AG04449 (cell line): ENCODE results near the gene MND1.

Experiments used
- CTCF ChIA-PET: fragments of 350-600 bp; formaldehyde crosslinking; extraction: SDS; loops from one replicate; lab custom pipeline; 2021; ENCODE audit warnings: antibody characterized with exemption; lab: Yijun Ruan, JAX
- POLR2A ChIA-PET: fragments of 400-600, 350-600 bp; formaldehyde crosslinking; extraction: SDS; loops from one replicate; lab custom pipeline; 2020; ENCODE audit warnings: antibody characterized with exemption, inconsistent platforms; lab: Yijun Ruan, JAX
- DNase-seq: peaks from one replicate; pipeline ENCODE4 v3.0.0-alpha.2; 2010; ENCODE audit warnings: low read depth, low spot score
- H3K4me3 ChIP-seq: 2 replicates; pipeline ENCODE4 v1.5.1; 2011; ENCODE audit warnings: low read depth, mild to moderate bottlenecking, control low read depth, low read length
- TF ChIP-seq, protein P1 (sequence below): IDR thresholded peaks from one replicate; pipeline ENCODE4 v1.5.1; 2011; ENCODE audit warnings: mild to moderate bottlenecking, moderate library complexity, low read length, control low read depth, inconsistent platforms; ENCODE audit not compliant: insufficient read depth; ENCODE audit errors: missing control alignments

Gene MND1

DNA sequence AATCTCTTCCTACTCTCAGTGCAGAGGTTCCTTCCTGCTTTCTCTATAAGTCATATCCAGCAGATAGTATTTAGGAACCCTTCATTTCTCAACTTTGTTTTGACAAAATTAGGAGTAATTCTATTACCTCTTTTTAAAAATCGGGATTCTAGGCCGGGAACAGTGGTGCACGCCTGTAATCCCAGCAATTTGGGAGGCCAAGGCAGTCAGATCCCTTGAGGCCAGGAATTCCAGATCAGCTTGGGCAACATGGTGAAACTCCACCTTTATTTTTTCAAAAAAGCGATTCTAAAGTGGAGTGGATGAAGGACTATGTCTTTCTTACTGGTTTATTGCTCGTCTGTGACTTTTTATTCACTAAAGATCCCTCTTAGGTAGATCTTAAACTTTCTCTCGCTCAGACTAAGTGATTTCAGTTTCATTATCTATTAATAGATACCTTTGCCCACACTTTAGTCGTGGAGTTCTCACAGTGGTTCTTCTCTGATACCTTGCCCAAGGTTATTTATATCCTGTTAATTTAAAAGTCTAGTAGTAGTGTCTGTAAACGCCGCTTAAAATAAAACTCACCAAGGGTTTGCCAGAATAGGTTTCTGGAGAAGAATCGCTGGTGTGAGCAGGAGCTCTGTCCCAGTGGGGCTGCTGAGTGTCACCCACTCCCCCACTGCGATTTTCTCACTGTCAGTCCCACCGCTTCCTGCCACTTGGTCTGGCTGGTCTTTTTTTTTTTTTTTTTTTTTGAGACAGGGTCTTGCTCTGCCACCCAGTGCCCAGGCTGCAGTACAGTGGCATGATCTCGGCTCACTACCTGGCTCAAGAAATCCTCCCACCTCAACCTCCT lies 94.6 kb downstream of the MND1 start:
- CTCF ChIA-PET = interaction anchor here (1.0 kb wide), 1 partner anchor 9 kb away, joined by 3 read pairs; no protein-coding TSS in a partner anchor
- H3K4me3 ChIP-seq = no peak overlapping the region
- TF ChIP-seq, protein P1, sequence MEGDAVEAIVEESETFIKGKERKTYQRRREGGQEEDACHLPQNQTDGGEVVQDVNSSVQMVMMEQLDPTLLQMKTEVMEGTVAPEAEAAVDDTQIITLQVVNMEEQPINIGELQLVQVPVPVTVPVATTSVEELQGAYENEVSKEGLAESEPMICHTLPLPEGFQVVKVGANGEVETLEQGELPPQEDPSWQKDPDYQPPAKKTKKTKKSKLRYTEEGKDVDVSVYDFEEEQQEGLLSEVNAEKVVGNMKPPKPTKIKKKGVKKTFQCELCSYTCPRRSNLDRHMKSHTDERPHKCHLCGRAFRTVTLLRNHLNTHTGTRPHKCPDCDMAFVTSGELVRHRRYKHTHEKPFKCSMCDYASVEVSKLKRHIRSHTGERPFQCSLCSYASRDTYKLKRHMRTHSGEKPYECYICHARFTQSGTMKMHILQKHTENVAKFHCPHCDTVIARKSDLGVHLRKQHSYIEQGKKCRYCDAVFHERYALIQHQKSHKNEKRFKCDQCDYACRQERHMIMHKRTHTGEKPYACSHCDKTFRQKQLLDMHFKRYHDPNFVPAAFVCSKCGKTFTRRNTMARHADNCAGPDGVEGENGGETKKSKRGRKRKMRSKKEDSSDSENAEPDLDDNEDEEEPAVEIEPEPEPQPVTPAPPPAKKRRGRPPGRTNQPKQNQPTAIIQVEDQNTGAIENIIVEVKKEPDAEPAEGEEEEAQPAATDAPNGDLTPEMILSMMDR = no peak
- no peak for DNase-seq
- POLR2A ChIA-PET = no interaction called here

DNA sequence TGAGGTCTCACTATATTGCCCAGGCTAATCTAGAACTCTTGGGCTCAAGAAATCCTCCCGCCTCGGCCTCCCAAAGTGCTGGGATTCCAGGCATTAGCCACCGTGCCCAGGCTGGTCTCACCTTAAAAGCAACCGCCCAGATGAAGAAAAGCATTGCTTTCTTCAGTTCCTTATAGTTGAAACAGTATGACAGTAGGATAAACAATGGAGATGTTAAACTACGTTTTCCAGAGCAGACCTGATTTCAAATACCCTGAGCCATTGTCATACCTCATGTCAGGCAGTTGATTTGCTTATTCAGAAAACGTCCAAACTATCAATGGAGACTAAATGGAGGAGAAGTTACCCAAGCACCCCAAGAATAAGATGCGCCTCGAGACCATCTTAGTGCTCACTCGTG lies 95.3 kb downstream of the MND1 start:
- ChIA-PET CTCF (no interaction called here), POLR2A (no interaction called here)
- TF ChIP-seq, protein P1 = no peak
- no peak overlapping the region for H3K4me3 ChIP-seq
- no peak for DNase-seq

DNA sequence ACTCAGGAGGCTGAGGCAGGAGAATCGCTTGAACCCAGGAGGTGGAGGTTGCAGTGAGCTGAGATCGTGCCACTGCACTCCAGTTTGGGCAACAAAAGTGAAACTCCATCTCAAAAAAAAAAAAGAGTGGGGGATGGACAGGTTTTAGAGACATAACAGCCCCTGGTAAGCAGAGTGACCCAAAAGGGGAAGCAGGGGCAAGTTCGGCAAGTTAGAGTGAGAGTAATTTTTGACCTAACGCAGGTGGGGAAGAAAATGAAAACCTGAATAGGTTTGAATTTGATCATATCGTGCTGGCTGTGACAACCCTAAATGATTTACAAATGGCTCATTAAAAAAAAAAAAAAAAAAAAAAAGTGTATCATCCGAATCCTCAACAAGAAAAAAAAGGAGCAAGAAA lies 96.0 kb downstream of the MND1 start:
- DNase-seq = no peak
- TF ChIP-seq, protein P1 = no peak
- POLR2A ChIA-PET = no interaction called here
- CTCF ChIA-PET = no interaction called here
- no peak overlapping the region for H3K4me3 ChIP-seq

DNA sequence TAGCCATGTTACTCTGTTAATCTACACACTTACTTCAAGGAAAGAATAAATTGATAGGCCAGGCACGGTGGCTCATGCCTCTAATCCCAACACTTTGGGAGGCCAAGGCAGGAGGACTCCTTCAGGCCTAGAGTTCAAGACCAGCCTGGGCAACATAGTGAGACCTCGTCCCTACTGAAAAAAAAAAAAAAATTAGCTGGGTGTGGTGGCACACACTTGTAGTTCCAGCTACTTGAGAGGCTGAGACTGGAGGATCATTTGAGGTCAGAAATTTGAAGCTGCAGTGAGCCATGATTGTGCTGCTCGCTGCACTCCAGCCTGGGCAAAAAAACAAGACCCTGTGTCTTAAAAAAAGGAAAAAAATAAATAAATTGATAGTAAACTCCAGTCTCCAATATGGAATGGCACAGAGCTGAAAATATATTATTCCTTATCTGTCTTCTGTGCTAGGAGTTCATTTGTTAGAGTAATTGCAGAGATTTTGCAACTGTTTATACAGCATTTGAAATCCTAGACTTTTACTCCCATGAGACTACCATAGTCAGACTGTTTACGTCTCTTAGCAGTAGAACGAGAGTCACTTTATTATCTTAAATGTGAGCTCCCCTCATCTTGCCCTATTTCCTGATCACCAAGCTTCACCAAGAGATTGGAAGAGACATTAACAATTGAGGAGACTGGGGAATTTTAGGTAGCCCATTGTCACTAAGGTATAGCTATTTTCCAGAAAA lies 102.9 kb downstream of the MND1 start:
- CTCF ChIA-PET = interaction anchor here (0.7 to 1.6 kb wide), 5 partner anchors 9 to 305 kb away, joined by 3 to 5 read pairs (median 3); partner anchors contain the start of gene TMEM131L
- POLR2A ChIA-PET = no interaction called here
- no peak overlapping the region for H3K4me3 ChIP-seq
- TF ChIP-seq, protein P1 = no peak
- DNase-seq = no peak

DNA sequence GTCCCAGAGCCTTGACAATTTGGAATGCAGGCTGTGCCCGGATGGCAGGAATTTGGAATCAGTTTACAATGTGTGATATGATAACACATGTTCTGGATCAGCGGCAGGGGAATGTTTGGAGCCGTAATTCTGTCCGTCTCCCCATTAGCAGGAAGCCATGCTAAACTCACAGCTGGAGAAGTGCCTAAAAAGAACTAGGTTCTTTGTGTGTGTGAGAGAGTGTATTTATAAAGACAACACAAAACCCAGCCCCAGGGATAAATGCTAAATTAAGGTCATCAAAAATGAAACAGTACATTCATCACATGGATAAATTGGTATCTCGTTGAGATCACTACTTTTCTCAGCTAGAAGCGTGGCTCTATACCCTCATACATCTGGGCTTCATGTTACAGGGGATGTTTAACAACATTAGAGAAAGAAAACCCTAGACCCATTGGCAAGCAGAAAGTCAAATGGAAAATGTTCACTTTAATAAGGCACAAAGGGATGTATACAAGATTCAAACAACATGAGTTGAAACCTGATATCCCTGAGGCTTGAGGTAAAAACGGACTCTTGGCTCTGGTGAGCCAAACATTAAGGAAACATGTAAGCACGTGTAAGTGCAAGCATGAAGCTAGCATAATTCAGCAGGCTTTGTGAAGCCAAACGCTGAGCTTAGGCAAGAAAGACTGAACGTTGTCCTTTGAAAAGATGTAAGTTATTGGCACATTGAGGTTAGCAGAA lies 103.7 kb downstream of the MND1 start:
- CTCF ChIA-PET = interaction anchor here (0.7 to 1.6 kb wide), 5 partner anchors 10 to 305 kb away, joined by 3 to 5 read pairs (median 3); partner anchors contain the start of gene TMEM131L
- H3K4me3 ChIP-seq = no peak overlapping the region
- TF ChIP-seq, protein P1 = no peak
- POLR2A ChIA-PET = interaction anchor here (1.0 kb wide), 1 partner anchor 29 kb away, joined by 3 read pairs; no protein-coding TSS in a partner anchor
- DNase-seq = no peak
